ENCODE measurements around the gene AGMO. TPM values are rescaled to one million over a fixed set of nuclear protein-coding genes. Genes with fewer than 3 reads are reported as not detected.

AGMO gene
- total and polyA plus RNA-seq, 2 of the 8 experiments (the other 6 are each of a cell fraction or from before 2014, with no cell fraction given) = 0.22 to 0.45 TPM

DNA sequence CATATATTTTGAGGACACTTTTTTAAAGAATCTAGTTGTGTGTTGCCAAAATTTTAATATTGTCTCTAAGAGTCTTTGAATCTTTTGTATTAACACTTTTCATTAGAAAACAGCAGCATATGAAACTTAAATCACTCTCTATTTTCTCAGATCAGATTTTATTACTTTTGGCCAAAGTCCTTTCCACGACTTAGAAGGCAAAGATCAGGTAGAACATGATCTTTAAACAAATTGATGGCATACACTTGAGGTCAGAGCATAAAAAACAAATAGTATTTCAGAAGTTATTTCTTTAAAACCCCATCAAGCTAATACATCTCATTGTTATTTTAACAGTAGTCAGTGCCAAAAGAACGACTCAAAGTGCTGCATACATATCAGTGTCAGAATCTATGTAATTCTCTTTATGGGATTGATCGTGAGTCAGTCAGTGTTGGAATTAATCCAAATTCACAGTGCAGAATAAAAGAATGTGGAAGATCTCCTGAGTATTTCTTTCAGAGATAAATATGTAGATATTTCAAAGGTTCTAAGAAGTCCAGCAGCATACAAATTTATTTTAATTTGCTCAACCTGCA is 9.6 kb upstream of the AGMO start:
- Histone ChIP-seq H2BK20ac (ENCODE audit: low read length) (no peak overlapping the region), H2BK15ac (ENCODE audit: low read length) (no peak overlapping the region), H4K20me1 (replicated peaks in 1 of 2; ENCODE audit: control insufficient read depth in 1 of 2, insufficient read depth in 2 of 2, low read length in 2 of 2) (no peaks in the 10 kb centered on the region), H3K9ac (replicated peaks in 1 of 4; ENCODE audit: extremely low read depth in 1 of 4, low read depth in 3 of 4, low read length in 3 of 4) (no peak overlapping the region), H2BK5ac (ENCODE audit: low read depth, low read length) (no peak overlapping the region), H3K4me1 (replicated peaks in 1 of 4; ENCODE audit: control insufficient read depth in 3 of 4, insufficient read depth in 4 of 4, low read length in 3 of 4) (no peaks in the 10 kb centered on the region), H4K5ac (ENCODE audit: insufficient read length, low read depth, low read length) (no peak overlapping the region), H3K56ac (replicated peaks; ENCODE audit: insufficient read length, low read depth, low read length) (no peak overlapping the region), H3K4me2 (ENCODE audit: insufficient read depth in 1 of 2, low read depth in 2 of 2, low read length in 2 of 2) (no peak overlapping the region), H3K27me3 (replicated peaks in 1 of 4; ENCODE audit: control insufficient read depth in 3 of 4, extremely low read depth in 1 of 4, insufficient read depth in 3 of 4, low read length in 3 of 4) (no peaks in the 10 kb centered on the region), H4K8ac (ENCODE audit: extremely low read depth, insufficient read depth, low read length) (no peak overlapping the region), H3K9me3 (ENCODE audit: insufficient read depth in 2 of 2, low read depth in 1 of 2, low read length in 1 of 2) (no peaks in the 10 kb centered on the region), H3K23ac (ENCODE audit: insufficient read length) (no peak overlapping the region), H3K4ac (replicated peaks; ENCODE audit: insufficient read length, low read depth, low read length) (no peak overlapping the region), H3K18ac (ENCODE audit: extremely low read depth, low read length) (no peak overlapping the region), H2AFZ (ENCODE audit: low read length) (no peak overlapping the region), H4K91ac (replicated peaks; ENCODE audit: insufficient read length, low read length) (no peak overlapping the region), H3K4me3 (ENCODE audit: extremely low read depth in 1 of 4, insufficient read depth in 2 of 4, low read depth in 3 of 4, low read length in 4 of 4) (no peak overlapping the region), H2AK5ac (ENCODE audit: low read depth, low read length) (no peak overlapping the region), H3K36me3 (ENCODE audit: control insufficient read depth in 2 of 4, insufficient read depth in 4 of 4, low read length in 3 of 4) (no peaks in the 10 kb centered on the region), H2BK12ac (ENCODE audit: low read depth, low read length) (no peak overlapping the region), H3K79me2 (ENCODE audit: control insufficient read depth in 1 of 2, insufficient read depth in 2 of 2, low read length in 2 of 2) (no peaks in the 10 kb centered on the region), H3K14ac (ENCODE audit: insufficient read length) (no peak overlapping the region), H3K23me2 (ENCODE audit: low read depth, low read length) (no peaks in the 10 kb centered on the region), H3K79me1 (ENCODE audit: low read depth, low read length) (no peaks in the 10 kb centered on the region), H3K27ac (ENCODE audit: low read depth, low read length) (no peak overlapping the region), H2BK120ac (replicated peaks; ENCODE audit: low read depth, low read length) (no peak overlapping the region)
- CTCF ChIA-PET (ENCODE audit: partially characterized antibody) = no interaction called here
- FAIRE-seq (no peak), DNase-seq (ENCODE audit: low read depth in 1 of 2, low spot score in 2 of 2) (no peak)
- POLR2A ChIA-PET (ENCODE audit: partially characterized antibody) = no interaction called here
- 91% methylated on average over 3 of the region's 3 CpGs; no CpG with 5 or more reads in 1 of the 2 experiments for WGBS, 2 experiments (ENCODE audit: extremely low coverage in 1 of 2, insufficient coverage in 1 of 2, insufficient read length in 1 of 2, insufficient replicate concordance in 2 of 2, low coverage in 1 of 2, low lambda C conversion rate in 2 of 2, missing lambda C conversion rate in 1 of 2)
- TF ChIP-seq HDAC6 (IDR thresholded peaks at IDR 0.05; ENCODE audit: low read depth, low read length) = no peak
- no peak for TF ChIP-seq NANOG (IDR thresholded peaks at IDR 0.05; ENCODE audit: insufficient read depth, low read depth, low read length, poor library complexity, severe bottlenecking)
- TF ChIP-seq ZNF274 (IDR thresholded peaks at IDR 0.05; ENCODE audit: borderline replicate concordance, extremely low read depth, low read length) = no peak
- no peak for TF ChIP-seq EGR1 (IDR thresholded peaks at IDR 0.05; ENCODE audit: borderline replicate concordance, low read depth, low read length)
- no peak for TF ChIP-seq CTBP2 (IDR thresholded peaks at IDR 0.05; ENCODE audit: borderline replicate concordance, insufficient read depth, insufficient read length, low read length)
- TF ChIP-seq PHF8 (conservative IDR thresholded peaks at IDR 0.05; ENCODE audit: low read depth, low read length) = no peak
- no peak for TF ChIP-seq ATF2 (IDR thresholded peaks at IDR 0.05; ENCODE audit: low read length)
- TF ChIP-seq MAFK (IDR thresholded peaks at IDR 0.05; ENCODE audit: low read depth, low read length) = no peak
